GM18870 (cell line): ENCODE results near the gene RPL10.
A peak's percentile ranks its signal among the peaks of the same experiment; 100 is the strongest.
"Not testable (repeated sequence)": the region's sequence is repeated elsewhere in the genome, so short reads cannot be mapped to it uniquely, and the experiment has no call there.

ENCODE experiments used
- ATAC-seq: cut with Tn5 transposase; IDR thresholded peaks from one replicate; pipeline ENCODE4 v1.9.1; 2021; ENCODE audit warnings: moderate library complexity; ENCODE audit not compliant: unreplicated experiment

Gene RPL10

GRCh38 chrX:154375156-154375504 is 23.0 kb upstream of the RPL10 start:
- no peak for ATAC-seq

DNA sequence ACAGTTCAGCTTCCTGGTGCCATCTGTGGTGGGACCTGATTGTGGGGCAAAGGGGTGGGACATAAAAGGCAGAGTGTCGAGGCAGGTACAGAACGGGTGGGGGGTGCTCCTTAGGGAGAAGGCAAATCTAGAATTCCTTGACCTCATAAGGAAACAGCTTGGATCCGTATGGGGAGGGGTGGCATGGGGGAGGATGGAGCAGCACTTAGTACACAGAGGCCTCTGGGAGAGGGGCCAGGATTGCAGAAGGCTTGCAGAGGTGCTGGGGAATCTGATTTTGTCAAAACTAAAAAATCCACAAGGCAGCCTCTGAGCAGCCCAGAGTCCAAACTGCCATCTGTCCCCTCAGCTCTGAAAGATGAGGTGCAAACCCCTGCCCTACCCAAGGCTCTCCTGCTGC is 21.4 kb upstream of the RPL10 start:
- ATAC-seq = no peak

- ATAC-seq = no peak
These were observed 19.9 kb upstream of the RPL10 start for GRCh38 chrX:154378059-154378798.

DNA sequence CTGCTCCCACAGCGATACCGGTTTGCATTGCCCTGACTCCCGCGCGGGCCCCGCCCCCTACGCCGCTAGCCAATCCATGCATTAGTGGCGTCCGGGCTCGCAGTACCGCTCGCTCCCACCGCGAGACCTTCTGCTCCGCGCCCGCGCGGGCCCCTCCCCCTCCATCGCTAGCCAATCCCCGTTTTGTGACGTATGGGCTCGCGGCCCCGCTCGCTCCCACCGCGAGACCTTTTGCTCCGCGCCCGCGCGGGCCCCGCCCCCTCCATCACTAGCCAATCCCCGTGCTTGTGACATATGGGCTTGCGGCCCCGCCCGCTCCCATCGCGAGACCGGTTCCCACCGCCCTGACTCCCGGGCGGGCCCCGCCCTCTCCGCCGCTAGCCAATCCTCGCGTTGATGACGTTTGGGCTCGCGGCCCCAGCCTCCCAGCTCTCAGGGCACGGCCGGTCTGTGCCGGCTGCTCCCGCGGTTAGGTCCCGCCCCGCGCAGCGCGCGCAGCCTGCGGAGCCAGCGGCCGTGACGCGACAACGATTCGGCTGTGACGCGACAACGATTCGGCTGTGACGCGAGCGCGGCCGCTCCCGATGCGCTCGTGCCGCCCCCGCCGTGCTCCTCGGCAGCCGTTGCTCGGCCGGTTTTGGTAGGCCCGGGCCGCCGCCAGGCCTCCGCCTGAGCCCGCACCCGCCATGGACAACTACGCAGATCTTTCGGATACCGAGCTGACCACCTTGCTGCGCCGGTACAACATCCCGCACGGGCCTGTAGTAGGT is 19.2 kb upstream of the RPL10 start, which contains the start of gene EMD:
Gene EMD, plus strand, starts transcription at position 497 of the 770 bp plus-strand sequence. Its CDS starts 190 bp downstream, at position 687.
- ATAC-seq = peak; percentile 88

GRCh38 chrX:154379569-154379951 is 18.6 kb upstream of the RPL10 start:
- ATAC-seq = no peak

GRCh38 chrX:154380153-154380552 is 18.0 kb upstream of the RPL10 start:
- ATAC-seq = no peak

DNA sequence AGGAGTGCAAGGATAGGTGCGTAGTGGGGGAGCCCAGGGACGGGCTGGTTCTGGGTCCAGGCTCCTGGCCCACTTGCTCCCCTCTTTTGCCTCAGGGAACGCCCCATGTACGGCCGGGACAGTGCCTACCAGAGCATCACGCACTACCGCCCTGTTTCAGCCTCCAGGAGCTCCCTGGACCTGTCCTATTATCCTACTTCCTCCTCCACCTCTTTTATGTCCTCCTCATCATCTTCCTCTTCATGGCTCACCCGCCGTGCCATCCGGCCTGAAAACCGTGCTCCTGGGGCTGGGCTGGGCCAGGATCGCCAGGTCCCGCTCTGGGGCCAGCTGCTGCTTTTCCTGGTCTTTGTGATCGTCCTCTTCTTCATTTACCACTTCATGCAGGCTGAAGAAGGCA is 17.4 kb upstream of the RPL10 start:
- ATAC-seq = no peak

- ATAC-seq = no peak
These were observed 16.9 kb upstream of the RPL10 start for GRCh38 chrX:154381271-154381670.

- no peak for ATAC-seq
These were observed 15.6 kb upstream of the RPL10 start for GRCh38 chrX:154382483-154383069.

DNA sequence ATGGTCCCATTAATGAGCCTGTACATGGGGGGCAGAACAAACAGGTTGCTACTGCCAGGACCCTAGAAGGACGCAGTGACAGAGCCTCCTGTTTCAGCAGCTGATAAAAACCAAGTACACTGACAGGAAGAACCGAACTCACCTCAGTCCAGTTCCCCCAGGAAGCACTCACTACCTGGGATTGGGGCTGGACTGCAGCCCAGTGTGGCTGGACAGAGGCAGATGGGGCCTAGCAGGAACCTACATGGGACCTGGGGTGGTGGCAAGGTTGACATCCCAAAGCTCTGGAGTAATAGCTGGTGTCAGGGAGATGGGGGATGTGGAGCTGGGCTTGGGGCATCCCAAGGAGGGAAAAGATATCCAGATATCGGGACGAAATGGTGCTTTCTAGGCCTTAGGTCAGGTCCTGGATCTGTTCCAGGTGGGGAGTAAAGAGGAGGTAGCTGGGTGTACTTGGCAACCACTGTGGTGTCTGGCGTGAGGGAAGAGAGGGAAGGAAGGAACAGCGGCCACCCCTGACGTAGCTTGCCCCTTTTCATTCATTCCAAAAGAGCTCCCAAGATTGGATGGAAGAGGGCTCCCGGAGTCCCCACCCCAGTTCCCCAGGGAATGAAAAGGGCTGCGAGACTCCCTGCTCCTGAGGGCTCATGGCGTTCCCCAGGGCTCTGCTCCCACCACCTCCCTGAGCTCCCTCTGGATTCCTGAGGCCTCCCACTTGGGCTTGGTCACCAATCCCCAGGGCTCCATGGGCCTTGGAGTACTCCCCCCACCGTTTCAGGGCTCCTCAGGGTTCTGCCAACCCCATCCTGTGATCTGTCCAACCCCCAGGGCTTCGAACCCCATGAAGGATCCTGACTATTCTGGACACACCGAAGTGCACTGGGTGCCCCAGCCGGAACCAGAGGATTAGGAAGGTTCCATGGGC is 14.6 kb upstream of the RPL10 start:
- ATAC-seq = no peak

DNA sequence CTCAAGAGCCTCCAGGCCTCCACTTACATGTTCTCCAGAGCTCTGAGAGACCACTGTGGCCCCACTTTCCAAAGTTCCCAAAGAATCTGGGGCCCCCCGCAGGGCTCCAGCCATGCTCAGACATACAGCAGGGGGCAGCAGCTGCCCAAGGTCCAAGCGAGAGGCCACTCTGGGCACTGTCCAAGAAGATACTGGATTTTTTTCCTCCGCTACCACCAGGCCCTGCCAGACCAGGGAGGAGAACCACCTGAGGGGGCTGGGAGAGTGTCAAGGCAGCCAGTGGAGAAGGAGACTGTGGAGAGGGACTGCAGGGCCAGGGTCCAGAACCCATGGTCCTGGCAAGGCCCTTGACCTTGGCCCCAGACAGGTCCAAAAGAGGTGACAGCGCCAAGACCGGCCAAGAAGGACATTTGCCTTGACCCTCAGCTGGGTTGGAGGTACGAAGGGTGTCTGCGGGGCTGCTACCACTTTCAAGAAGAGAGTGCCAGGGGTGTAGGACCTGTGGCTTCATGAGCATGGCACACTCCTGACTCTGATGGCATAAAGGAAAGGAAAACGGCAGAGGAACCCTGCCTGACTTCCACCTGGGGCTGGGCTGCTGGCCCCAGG is 13.8 kb upstream of the RPL10 start:
- no peak for ATAC-seq

GRCh38 chrX:154388094-154388493 is 10.1 kb upstream of the RPL10 start:
- ATAC-seq = peak; percentile 15

GRCh38 chrX:154388649-154389048 is 9.5 kb upstream of the RPL10 start:
- peak; percentile 44 for ATAC-seq

GRCh38 chrX:154389812-154390747 is 8.1 kb upstream of the RPL10 start:
- ATAC-seq = peak; percentile 45

DNA sequence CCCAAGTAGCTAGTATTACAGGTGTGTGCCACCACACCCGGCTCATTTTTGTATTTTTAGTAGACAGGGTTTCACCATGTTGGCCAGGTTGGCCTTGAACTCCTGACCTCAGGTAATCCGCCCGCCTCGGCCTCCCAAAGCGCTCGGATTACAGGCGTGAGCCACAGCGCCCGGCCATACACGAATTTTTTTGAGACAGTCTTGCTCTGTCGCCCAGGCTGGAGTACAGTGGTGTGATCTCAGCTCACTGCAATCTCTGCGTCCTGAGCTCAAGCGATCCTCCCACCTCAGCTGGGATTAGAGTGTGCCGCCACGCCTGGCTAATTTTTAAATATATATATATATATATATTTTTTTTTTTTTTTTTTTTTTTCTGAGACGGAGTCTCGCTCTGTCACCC is 1.8 kb upstream of the RPL10 start:
- not testable (repeated sequence) for ATAC-seq

GRCh38 chrX:154396973-154397887 is 947 bp upstream of the RPL10 start:
- ATAC-seq = peak; percentile 26

DNA sequence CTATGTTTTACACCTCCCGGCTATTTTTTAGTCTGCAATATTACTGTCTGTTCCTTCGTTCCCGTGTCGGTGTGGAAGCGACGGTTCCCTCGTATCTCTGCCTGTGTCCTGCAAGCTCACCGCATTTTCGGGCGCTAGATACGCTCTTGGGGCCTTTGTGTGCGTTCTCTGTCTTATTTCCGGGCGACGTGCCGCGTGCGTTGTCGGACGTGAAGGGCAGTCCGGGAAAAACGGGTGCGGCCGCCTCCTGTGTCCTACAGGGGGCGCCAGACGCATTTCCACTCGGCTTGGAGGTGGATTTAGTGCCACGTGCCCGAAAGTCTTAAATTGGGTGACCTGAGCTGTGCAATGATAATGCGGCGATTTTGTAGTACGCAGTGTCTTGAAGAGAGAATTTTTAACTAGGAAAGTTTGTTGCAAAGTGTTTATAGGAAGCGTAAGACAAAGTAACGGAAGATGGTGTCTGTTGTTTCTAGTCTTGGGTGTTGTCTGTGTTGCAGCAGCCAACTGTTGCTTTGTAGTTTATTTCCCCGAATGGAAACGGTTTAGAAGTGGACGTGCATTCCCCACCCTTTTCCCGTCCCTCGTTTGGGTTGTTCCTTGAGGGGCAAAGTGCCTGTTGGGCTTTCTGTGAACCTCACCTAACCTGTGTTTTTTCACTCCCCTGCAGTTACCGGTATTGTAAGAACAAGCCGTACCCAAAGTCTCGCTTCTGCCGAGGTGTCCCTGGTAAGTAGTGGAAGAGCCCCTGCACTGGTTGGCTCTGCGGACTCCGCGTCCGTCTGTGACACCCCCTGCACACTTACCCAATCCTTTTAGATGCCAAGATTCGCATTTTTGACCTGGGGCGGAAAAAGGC is 720 bp downstream of the RPL10 start:
- ATAC-seq = peak; percentile 2
